Measurements from ENCODE around the gene BICDL1. TPM values are rescaled to one million over a fixed set of nuclear protein-coding genes. Genes with fewer than 3 reads are reported as not detected.

BICDL1 gene
- total and polyA plus RNA-seq, 3 donors from 2014 or later, result 41.4 to 131 (median 78.3) TPM

GRCh38 chr12:120061575-120062214, 72.7 kb downstream of the BICDL1 start:
- WGBS, 2 donors, result 88% methylated on average over 10 of the region's 10 CpGs
- TF ChIP-seq CTCF (IDR thresholded peaks at IDR 0.05) (no peak), POLR2A (IDR thresholded peaks at IDR 0.05) (no peak)
- Histone ChIP-seq H3K4me3 (no peak overlapping the region), H3K36me3 (ENCODE audit: low read depth, missing control alignments) (no peaks in the 10 kb centered on the region), H3K27ac (no peak overlapping the region), H3K4me1 (no peaks in the 10 kb centered on the region), H3K9me3 (no peaks in the 10 kb centered on the region), H3K27me3 (no peaks in the 10 kb centered on the region)
- DNase-seq, result no peak
- intact Hi-C loops (cut with DNase I; ENCODE audit: low total_unique reads), result no loop called here

- DNase-seq, result no peak
- intact Hi-C loops (cut with DNase I; ENCODE audit: low total_unique reads), result no loop called here
- no peaks in the 10 kb centered on the region for H3K36me3 ChIP-seq (ENCODE audit: low read depth, missing control alignments)
- H3K27me3 ChIP-seq, result no peaks in the 10 kb centered on the region
- no peaks in the 10 kb centered on the region for H3K9me3 ChIP-seq
- no peak for TF ChIP-seq CTCF (IDR thresholded peaks at IDR 0.05)
- TF ChIP-seq POLR2A (IDR thresholded peaks at IDR 0.05), result no peak
- no peak overlapping the region for H3K27ac ChIP-seq
- WGBS, 2 donors, result 73 to 76% methylated on average over 3 of the region's 3 CpGs
- no peak overlapping the region for H3K4me3 ChIP-seq
- no peaks in the 10 kb centered on the region for H3K4me1 ChIP-seq
These were observed 74.0 kb downstream of the BICDL1 start for GRCh38 chr12:120062976-120063579.

- TF ChIP-seq POLR2A (IDR thresholded peaks at IDR 0.05) (no peak), CTCF (IDR thresholded peaks at IDR 0.05) (no peak)
- DNase-seq, result no peak
- WGBS, 2 donors, result 45 to 68% methylated on average over 16 of the region's 16 CpGs
- Histone ChIP-seq H3K27ac (no peak overlapping the region), H3K9me3 (no peaks in the 10 kb centered on the region), H3K4me1 (no peaks in the 10 kb centered on the region), H3K4me3 (no peak overlapping the region), H3K27me3 (no peaks in the 10 kb centered on the region), H3K36me3 (ENCODE audit: low read depth, missing control alignments) (no peaks in the 10 kb centered on the region)
- intact Hi-C loops (cut with DNase I; ENCODE audit: low total_unique reads), result no loop called here
These were observed 75.3 kb downstream of the BICDL1 start for GRCh38 chr12:120064054-120064940.

- intact Hi-C loops (cut with DNase I; ENCODE audit: low total_unique reads), result no loop called here
- TF ChIP-seq CTCF (IDR thresholded peaks at IDR 0.05) (no peak), POLR2A (IDR thresholded peaks at IDR 0.05) (no peak)
- 85 to 100% methylated on average over 1 of the region's 1 CpG for WGBS, 2 donors
- Histone ChIP-seq H3K4me1 (no peaks in the 10 kb centered on the region), H3K27me3 (no peaks in the 10 kb centered on the region), H3K9me3 (no peaks in the 10 kb centered on the region), H3K36me3 (ENCODE audit: low read depth, missing control alignments) (no peaks in the 10 kb centered on the region), H3K27ac (no peak overlapping the region), H3K4me3 (no peak overlapping the region)
- no peak for DNase-seq
These were observed 76.4 kb downstream of the BICDL1 start for GRCh38 chr12:120065472-120065871.

All from testis (tissue), 3 donors.